A673 (cell line): ENCODE data around the gene BSDC1.

Experiments used
- CTCF ChIP-seq: fragments of 300-800, 200-600 bp; sonication (generic); conservative IDR thresholded peaks from 2 replicates; pipeline ENCODE4 v1.5.1; 2017; ENCODE audit warnings: low read depth, mild to moderate bottlenecking, antibody characterized with exemption, low read length, moderate library complexity, mixed read lengths
- EZH2 ChIP-seq: fragments of 200-600 bp; sonication (generic); IDR thresholded peaks from 2 replicates; pipeline ENCODE4 v1.6.1; 2017; ENCODE audit warnings: borderline replicate concordance, low read depth, mild to moderate bottlenecking, mixed read lengths, antibody characterized with exemption, low read length; ENCODE audit not compliant: poor library complexity, severe bottlenecking

- no peak for TF ChIP-seq EZH2
- no peak for TF ChIP-seq CTCF
Measured at GRCh38 chr1:32380057-32380456, 14.2 kb downstream of the BSDC1 start.
